NCI-H1105 (cell line): ENCODE results near the gene KIAA0930.

ENCODE experiments used
- DNase-seq: peaks from one replicate; lab custom pipeline; 2025; lab: John Stamatoyannopoulos, UW

Gene KIAA0930

DNA sequence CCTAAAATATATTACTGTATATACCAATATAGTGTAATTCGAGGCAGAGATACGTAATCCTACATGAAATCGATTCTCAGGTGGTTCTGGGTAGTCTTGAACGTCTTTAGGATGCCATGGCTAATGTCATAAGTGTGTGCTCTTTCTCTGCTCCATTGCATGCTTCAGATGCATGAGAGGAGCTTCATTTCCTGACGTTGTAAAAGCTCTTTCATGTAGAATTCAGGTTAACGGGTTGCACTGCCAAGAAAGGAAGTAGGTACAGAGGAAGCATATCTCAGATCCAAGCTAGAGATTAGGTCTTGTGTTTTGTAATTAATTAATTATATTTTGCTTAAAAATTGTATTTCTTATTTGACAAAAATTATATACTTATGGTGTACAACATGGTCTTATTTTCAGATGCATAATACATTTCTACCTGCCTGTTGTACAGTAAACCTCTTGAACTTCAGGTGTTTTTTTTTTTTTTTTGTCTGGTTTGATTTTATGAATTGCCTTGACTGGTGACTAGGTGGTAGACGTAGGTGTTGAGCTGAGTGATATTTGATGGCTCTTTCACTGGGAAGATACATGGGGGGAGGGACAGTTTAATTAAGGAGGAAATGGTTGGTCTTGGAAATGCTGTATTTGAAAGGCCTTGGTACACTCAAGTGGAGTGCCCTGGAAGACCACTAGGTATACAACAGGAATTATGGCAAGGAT lies 67.7 kb downstream of the KIAA0930 start:
- DNase-seq: no peak

DNA sequence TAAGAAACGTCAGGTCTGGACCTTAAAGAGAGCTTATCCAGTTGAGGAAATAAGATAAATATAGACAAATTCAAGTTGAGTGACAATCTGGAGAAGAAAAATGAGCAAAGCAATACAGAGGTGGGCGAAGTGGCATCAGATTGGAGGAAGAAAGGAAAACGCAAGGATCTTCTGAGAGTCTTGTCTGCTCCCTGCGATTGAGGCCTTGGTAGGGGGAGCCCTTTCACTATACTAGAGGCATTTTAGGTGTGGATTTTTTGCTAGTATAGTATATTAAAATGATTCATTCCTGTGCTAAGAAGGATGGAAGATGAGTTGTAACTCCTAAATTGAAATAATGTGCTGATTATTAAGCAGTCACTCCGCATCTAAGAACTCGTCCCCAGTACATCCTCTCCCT lies 68.9 kb downstream of the KIAA0930 start:
- DNase-seq: no peak

DNA sequence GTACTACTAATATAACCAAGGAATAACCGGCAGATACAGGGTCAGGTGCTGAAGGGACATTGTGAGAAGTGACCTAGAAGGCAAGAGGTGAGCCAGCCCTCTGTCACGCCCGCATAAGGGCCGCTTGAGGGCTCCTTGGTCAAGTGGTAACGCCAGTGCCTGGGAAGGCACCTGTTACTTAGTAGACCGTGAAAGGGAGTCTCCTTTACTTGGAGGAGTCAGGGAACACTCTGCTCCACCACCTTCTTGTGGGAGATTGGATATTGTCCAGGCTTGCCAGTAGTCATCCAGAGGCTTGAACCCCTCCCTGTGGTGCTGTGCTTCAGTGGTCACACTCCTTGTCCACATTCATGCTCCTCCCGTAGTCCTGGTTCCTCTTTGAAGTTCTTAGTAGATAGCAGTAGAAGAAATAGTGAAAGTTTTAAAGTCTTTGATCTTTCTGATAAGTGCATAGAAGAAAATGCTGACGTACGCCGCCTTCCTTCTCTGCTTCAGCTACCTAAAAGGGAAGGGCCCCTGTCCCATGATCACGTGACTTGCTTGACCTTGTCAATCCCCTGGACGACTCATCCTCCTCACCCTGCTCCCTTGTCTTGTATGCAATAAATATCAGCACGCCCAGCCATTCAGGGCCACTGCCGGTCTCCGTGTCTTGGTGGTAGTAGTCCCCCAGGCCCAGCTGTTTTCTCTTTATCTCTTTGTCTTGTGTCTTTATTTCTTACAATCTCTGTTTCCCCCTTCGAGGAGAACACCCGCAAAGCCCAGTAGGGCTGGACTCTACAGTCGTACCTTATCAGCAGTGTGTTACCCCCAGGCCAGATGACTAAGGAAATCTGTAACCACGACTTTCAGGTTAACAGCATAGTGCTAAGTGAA lies 70.9 kb downstream of the KIAA0930 start:
- no peak for DNase-seq

DNA sequence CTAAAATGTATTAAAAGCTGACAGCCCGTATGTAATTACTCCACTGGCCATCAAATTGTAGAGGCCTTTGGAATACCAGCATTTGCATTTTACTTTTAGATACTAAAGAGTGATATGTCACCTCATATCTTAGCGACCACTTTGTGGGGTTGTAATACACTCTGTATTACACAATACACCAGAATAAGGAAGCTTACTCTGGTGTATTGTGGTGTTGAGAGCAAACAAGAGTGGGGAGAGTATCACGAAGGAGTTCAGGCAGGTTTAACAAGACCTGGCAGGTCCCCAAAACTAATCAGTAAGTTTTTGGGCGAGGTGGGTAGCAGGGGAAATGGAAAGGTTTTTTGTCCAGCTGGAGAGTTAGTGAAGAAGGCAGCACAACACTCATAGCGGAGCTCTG lies 73.8 kb downstream of the KIAA0930 start:
- DNase-seq: no peak

DNA sequence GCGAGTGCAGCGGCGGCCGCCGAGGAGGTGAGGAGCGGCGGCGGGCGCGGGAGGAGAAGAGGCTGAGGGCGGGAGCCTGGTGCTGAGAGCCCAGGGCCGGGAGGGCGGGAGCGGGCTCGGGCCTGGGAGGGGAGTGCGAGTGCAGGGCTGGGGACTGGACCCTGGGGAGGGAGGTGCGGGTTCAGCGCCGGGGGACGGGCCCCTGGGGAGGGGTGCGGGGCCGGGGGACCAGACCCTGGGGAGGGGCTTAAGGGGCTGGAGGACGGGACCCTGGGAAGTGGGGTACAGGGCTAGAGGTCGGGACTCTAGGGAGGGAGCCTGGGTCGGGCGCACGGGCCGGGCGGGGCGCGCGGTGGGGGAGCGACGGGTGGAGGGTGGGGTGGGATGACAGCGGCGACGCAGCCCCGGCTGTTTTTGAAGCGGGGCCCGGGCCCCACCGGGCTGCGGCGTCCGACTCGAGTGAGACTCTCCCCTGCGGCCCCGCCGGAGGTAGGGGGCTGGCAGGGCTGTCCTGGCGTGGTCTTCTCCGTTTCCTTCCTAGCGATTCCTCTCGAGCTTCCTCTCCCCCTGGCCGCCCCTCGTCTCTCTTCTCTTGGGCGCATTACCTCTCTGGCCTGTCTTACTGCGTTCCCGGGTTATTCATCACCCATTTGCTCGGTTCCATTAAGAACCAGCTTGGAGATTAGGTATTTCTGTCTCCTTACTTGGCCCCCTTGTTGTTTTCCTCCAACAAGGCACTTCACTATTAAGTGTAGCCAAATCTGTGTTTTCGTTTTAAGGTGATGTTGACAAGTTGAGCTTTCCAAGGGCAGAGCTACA lies 76.2 kb downstream of the KIAA0930 start:
- no peak for DNase-seq

DNA sequence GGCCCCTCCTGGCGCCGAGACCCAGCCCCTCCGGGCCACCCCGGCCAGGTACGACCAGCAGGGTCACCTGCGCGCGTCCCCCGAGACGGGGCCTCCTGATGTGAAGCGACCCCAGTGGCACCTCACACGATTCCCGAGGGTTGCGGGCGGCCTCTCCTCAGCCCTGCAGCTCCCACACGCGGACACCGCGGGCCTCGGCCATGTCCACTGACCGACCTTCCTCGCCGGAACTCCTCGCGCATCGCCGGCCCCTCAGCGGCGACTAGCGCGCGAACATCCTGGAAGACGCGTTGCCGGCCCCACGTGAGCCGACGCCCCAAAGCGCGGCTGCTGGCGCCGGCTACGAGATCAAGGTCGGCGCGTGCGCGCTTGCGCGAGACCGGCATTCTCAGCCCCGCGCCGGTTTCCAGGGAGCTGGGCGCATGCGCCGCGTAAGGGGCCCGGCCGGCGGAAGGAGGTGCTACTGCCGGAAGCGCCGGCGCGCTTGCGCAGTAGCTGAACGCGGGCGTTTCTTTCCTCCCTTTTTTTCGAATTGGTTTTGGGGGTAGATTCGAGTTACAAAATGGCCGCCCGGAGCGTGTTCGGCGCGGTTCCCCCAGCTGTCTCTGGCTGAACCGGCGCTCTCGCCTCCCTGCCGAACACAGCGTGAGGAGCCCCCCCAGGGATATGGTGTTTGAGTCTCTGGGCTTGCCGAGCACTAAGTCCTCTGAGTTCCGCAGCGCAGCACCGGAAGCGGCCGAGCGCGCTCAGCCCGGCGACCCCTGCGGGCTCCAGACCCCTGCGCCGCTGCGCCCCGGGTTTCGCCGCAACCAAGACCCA lies 77.0 kb downstream of the KIAA0930 start, which contains the start of gene NUP50:
Gene NUP50, plus strand, starts transcription at position 475 of the 819 bp plus-strand sequence. CDS start 4,253 bp downstream, outside the sequence.
- DNase-seq: peak; percentile 93

DNA sequence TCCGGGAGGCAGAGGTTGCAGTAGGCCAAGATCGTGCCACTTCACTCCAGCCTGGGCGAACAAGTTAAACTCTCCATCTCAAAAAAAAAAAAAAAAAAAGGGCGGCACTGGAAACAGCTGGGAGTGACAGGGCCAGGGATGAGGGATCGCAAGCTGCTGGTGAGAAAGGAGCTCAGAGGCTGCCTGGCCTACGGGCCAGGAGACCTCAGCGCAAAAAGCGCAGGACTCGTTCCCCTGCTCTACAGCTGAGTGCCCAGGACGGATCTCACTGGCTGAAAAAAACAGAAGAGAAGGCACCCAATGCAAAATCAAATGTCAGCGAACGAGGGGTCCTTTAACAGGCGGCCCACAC lies 77.6 kb downstream of the KIAA0930 start:
- DNase-seq: no peak

DNA sequence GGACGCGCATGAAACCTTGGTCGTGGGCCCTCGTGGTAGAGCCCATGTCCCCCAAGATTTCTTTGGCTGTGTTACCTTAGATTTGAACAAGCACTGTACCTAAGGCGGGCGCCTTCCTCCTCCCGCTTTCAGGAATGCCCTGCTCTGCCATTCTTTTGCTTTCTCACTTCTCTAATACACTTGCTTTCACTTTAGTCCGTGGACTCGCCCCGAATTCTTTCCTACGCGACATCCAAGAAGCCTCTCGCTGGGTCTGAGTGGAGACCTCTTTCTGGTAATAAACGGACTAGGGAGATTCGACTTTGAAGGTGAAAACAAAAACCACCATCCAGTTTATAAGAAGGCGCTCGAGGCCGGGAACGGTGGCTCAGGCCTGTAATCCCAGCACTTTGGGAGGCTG lies 78.2 kb downstream of the KIAA0930 start:
- DNase-seq: no peak

DNA sequence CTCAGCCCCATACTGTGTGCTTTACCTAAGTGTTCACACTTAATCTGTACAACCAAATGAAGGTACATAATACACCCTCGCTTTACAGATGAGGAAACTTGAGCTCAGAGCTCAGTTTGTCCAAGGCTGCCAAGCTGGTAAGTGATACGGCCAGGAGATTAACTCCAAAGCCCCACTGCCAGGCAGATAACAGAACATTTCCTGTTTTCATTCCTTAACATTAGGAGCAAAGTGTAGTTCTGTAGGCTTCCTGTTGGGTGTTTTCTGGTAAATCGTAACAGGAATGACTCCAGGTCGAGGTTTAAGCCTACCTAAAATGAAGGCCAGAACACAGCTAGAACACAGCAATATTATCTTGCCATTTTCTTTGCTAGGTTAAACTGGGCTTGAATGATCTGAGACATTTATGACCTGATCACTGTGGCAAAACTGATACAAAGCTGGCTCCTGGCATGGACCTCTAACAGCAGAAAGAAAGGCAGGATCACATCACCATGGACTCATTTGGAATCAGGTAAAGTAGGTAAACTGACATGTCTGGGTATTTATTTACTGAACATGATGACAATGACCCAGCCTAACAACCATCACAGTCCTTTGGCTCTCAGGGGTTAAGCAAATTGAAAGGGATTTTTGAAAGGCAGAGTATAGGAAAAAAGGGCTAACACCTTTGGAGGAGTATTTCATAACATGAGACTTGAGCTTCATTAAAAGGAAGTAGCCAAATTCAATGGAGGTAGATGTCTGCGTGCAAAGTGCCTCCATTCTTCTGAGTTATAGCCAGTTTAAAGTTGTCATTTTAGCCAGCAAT lies 80.8 kb downstream of the KIAA0930 start:
- DNase-seq: no peak

DNA sequence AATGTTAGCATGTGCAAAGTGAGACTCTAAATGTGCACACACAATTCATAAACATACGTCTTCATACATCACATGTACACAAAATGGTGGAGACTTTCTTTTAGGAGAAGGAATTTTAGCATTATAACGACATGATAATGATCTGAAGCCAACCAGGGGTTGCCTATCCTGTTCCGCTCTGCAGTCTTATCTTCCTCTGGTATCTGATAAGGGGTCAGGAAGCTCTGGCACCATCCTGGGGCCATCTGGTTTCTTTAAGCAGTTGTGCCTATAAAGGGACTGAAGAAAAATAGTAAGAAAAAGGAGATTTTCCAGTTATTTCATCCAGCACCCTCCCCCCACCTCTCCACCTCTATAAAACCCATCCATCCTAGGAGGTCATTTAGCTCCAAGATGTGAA lies 82.8 kb downstream of the KIAA0930 start:
- no peak for DNase-seq

DNA sequence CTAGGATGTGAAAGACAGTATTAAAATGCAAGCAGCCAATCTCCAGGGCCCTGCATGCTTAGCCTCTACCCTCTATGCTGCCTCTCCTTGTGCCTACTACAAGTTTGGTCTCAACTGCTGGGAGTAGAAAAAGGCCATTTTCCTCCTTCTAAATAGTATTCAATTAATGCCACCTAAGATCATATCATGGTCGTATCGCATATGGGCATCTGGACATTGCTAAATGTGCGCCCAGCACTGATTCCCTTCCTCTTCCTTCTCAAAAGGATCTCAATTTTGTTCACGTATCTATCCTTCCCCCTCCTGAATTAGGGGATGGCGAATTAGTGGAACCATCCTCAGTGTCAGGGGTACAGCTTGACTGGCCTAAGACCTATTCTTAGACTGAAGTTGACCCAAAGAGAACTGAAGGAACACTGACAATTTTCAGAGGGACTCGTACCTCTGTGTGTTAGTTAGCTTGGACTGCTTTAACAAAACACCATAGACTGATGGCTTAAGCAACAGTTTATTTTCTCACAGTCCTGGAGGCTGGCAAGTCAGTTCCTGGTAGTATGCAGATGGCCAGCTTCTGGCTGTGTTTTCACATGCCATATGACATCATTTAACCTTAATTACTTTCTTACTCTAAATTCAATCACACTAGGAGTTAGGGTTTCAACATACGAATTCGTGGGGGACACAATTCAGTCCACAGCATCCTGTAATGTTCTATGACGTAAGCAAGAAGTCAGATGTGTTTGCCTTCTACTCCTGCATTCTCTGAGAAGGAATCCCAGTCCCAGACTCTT lies 85.4 kb downstream of the KIAA0930 start:
- DNase-seq: no peak

DNA sequence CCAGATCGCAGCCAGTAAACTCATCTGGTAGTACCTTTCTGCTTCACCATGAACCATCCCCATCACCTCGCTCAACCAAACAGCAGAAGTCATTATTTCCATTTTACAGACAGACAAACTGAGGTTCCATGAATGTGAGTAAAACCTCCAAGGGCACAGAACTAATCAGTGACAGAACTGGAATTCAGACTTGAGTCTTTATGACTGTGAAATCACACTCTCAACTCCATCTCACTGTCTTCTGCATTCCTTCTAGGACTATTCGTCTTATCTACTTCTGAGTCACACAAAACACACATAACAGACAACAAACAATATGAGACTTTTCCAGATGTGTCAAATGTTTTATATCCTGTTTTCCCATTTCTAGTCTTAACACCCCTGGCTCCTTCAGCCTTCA lies 86.3 kb downstream of the KIAA0930 start:
- no peak for DNase-seq

DNA sequence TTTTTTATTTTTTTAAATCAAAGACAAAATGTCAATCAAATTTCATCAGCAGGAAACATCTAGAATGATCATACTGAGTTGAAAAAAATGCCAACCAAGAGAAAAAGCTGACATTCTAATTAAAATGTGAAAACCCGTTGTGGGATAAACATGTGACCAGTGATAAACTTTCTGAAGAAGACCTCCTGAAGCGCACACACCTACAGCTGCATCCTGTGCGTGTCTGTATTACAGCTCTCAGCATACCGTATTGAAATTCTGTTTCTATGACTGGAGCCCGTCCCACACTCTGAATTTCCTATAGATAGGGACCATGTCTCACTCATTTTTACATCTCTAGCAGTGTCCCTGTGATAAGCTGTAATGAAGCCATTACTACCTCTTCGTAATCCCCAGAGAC lies 89.2 kb downstream of the KIAA0930 start:
- no peak for DNase-seq

DNA sequence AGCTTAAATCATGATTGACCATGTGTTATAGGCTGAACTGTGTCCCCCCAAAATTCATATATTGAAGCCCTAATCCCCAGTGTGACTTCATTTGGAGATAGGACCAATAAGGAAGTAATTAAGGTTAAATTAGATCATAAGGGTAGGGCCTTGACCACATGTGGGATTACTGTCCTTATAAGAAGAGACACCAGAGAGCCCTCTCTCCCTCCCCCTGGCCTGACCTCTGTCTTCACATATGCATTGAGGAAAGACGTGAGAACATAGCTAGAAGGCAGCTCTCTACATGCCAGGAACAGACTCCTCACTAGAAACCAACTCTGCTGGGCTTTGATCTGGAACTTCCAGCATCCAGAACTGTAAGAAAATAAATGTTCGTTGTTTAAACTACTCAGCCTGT lies 90.6 kb downstream of the KIAA0930 start:
- no peak for DNase-seq

DNA sequence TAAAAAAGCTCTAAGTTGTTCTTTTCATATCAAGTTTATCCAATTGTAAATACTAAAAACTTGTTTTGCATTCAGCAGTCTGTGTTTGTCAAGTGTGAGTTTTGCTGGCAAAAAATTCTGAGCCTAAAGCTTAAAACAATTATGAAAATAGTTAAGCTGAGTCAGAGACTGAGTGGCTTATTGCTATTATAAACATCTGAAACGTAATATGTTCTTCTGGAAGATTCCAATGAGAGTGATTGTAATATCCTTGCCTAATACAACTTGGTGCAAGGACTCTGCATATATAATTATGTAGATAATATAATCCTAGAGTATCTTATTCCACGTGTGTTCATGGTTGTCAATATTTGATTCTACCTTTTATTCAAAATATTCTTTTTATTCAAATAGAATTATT lies 91.0 kb downstream of the KIAA0930 start:
- DNase-seq: no peak

DNA sequence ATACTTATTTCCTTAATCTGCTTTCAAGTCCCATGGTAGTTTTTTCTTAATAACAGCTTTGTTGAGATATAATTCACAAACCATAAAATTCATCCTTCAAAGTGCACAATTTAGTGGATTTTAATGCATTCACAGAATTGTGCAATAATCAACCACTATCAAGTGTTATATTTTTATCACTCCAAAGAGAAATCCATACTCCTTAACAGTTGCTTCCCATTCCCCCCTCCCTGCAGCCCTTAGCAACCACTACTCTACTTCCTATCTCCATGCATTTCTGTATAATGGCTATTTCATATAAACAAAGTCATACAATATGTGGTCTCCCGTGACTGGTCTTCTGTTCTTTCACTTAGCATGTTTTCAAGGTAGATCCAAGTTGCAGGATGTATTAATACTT lies 95.8 kb downstream of the KIAA0930 start:
- no peak for DNase-seq

DNA sequence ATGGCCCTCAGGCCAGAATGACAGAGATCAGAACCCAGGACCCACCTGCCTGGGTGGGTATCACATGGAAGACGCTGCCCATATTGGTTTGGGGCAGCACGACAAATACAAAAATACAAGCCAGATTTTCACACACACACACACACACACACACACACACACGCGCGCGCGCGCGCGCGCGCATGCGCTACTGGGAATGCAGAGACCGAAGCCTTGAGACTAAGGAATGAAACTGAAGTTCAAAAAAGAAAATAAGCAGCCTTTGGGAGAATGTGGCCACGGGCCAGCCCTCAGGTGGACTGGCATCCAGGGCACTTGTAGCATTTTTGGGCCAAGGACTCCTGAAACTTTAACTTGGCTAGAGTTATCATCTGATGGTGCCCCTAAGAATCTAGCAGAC lies 98.3 kb downstream of the KIAA0930 start:
- DNase-seq: no peak
